Measurements from ENCODE around the gene ZNF738. TPM values are rescaled to one million over a fixed set of nuclear protein-coding genes. Genes with fewer than 3 reads are reported as not detected.
"Not testable (repeated sequence)": the region's sequence is repeated elsewhere in the genome, so short reads cannot be mapped to it uniquely, and the experiment has no call there.

Gene ZNF738
- 2.1 and 3.8 TPM in 2 replicates for total RNA-seq
- 4.9 and 6.3 TPM in 2 replicates for polyA plus RNA-seq
- polyA plus RNA-seq (2012), result 3.2 and 3.9 TPM in 2 replicates
- polyA minus RNA-seq (ENCODE audit: low replicate concordance), result 0.85 and 2.0 TPM in 2 replicates

DNA sequence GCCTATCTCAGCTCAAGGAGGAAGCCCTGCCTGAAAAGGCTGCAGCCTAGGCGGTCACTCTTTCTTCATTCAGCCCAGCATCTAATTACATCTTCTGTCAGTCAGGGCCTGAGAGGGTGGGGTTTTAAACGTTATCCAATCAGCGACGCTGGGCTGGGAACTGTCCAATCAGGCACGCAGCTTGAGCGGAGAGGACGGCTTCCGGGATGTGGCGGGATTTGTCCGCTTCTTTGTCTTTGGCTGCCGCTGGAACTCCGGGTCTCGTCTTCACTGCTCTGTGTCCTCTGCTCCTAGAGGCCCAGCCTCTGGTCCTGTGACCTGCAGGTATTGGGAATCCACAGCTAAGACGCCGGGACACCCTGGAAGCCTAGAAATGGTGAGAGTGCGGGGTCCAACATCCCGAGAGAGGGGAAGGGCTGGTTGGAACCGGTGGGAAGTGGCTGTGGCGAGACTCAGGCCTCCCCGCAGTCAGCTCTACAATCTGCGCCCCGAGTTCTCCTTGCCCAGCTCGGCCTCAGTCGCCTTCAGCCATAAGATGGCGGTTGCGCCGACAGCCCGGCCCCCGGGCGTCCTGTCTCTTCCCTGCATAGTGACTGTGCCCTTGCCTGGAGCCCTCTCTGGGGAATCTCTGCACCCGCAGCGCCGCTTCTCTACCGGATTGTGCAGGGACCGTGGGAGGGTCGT, at the start of gene ZNF738:
TSS of gene ZNF738 (plus strand) at position 233 of the 684 bp plus-strand sequence. CDS start at position 374, 141 bp downstream.
- Histone ChIP-seq H3K36me3 (ENCODE audit: control insufficient read depth, insufficient read depth, low read length) (no peaks in the 10 kb centered on the region), H3K4me2 (ENCODE audit: extremely low read depth, insufficient read depth, low read length) (peak within 1 kb of the TSS; percentile 75), H3K4me3 (replicated peaks in 1 of 4; ENCODE audit: control extremely low read depth in 1 of 4, insufficient read depth in 1 of 4, low read depth in 3 of 4, low read length in 4 of 4) (peak within 1 kb of the TSS; percentile 83 to 94 (median 84)), H3K27me3 (ENCODE audit: control insufficient read depth, insufficient read depth, low read length) (no peaks in the 10 kb centered on the region), H3K27ac (ENCODE audit: insufficient read depth, low read length) (peak within 1 kb of the TSS; percentile 89), H3K9ac (ENCODE audit: insufficient read depth, low read length) (peak within 1 kb of the TSS; percentile 78), H3K4me1 (ENCODE audit: control insufficient read depth, extremely low read depth, insufficient read depth, low read length) (no peaks in the 10 kb centered on the region), H3K9me3 (ENCODE audit: control insufficient read depth, insufficient read depth, low read depth, low read length) (no peaks in the 10 kb centered on the region), H4K20me1 (ENCODE audit: control insufficient read depth, extremely low read depth, insufficient read depth, low read length) (no peaks in the 10 kb centered on the region), H2AFZ (ENCODE audit: low read length) (peak within 1 kb of the TSS; percentile 99), H3K79me2 (ENCODE audit: control insufficient read depth, insufficient read depth, low read length) (peaks cover 4% of the 10 kb centered on the region)
- no peak for TF ChIP-seq CTCF (conservative IDR thresholded peaks at IDR 0.05 in 1 of 2, IDR thresholded peaks at IDR 0.05 in 1 of 2; ENCODE audit: low read depth in 1 of 2, low read length in 2 of 2)
- no peak for TF ChIP-seq EZH2 (IDR thresholded peaks at IDR 0.05; ENCODE audit: low read length, missing control alignments)
- peak; percentile 95 to 96 for DNase-seq (ENCODE audit: low read depth in 2 of 2)

DNA sequence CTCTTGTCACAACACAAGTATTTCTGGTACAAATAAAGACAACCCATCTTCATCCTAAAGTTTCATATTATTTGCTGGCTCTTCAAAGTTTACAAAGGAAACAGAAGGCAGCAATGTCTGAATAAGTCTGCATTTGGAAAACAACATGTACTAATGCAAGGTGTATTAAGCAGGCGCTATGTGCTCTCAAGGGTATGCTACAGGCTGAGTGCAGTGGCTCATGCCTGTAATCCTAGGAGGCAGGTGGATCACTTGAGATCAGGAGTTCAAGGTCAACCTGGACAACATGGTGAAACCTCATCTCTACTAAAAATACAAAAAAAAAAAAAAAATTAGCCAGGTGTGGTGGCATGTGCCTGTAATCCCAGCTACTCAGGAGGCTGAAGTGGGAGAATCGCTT, 46.0 kb upstream of the ZNF738 start:
- not testable (repeated sequence) for H2AFZ ChIP-seq (ENCODE audit: low read length); H3K4me3 ChIP-seq (replicated peaks in 1 of 4; ENCODE audit: control extremely low read depth in 1 of 4, insufficient read depth in 1 of 4, low read depth in 3 of 4, low read length in 4 of 4); H3K4me1 ChIP-seq (ENCODE audit: control insufficient read depth, extremely low read depth, insufficient read depth, low read length); H3K27me3 ChIP-seq (ENCODE audit: control insufficient read depth, insufficient read depth, low read length); H4K20me1 ChIP-seq (ENCODE audit: control insufficient read depth, extremely low read depth, insufficient read depth, low read length); DNase-seq (ENCODE audit: low read depth in 2 of 2); H3K4me2 ChIP-seq (ENCODE audit: extremely low read depth, insufficient read depth, low read length); H3K9ac ChIP-seq (ENCODE audit: insufficient read depth, low read length); H3K27ac ChIP-seq (ENCODE audit: insufficient read depth, low read length); H3K79me2 ChIP-seq (ENCODE audit: control insufficient read depth, insufficient read depth, low read length); H3K9me3 ChIP-seq (ENCODE audit: control insufficient read depth, insufficient read depth, low read depth, low read length); H3K36me3 ChIP-seq (ENCODE audit: control insufficient read depth, insufficient read depth, low read length)

DNA sequence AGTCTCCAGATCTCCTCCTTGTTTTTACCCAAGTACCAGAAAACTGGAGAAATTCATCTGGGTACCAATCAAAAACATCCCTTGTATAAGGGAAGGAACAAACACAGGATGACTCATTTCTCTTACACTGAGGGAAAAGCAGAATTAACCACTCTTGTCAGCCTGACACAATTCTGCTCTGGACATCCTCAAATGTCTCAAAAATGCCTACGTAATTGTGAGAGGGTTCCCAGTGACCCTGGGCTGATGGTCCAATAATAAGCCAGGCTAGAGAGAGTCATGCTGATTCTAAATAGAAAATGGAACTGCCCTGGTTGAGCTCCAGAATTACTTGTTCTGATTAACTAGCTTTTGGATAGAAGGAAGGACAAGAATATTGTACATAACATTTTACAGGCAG, 44.1 kb upstream of the ZNF738 start:
- H3K27me3 ChIP-seq (ENCODE audit: control insufficient read depth, insufficient read depth, low read length), result no peaks in the 10 kb centered on the region
- DNase-seq (ENCODE audit: low read depth in 2 of 2), result peak; percentile 2 to 37
- H3K4me1 ChIP-seq (ENCODE audit: control insufficient read depth, extremely low read depth, insufficient read depth, low read length), result no peaks in the 10 kb centered on the region
- TF ChIP-seq EZH2 (IDR thresholded peaks at IDR 0.05; ENCODE audit: low read length, missing control alignments) (no peak), CTCF (conservative IDR thresholded peaks at IDR 0.05 in 1 of 2, IDR thresholded peaks at IDR 0.05 in 1 of 2; ENCODE audit: low read depth in 1 of 2, low read length in 2 of 2) (no peak)
- no peaks in the 10 kb centered on the region for H3K36me3 ChIP-seq (ENCODE audit: control insufficient read depth, insufficient read depth, low read length)
- H3K9me3 ChIP-seq (ENCODE audit: control insufficient read depth, insufficient read depth, low read depth, low read length), result no peaks in the 10 kb centered on the region
- no peak overlapping the region for H2AFZ ChIP-seq (ENCODE audit: low read length)
- H3K27ac ChIP-seq (ENCODE audit: insufficient read depth, low read length), result no peak overlapping the region
- H3K4me3 ChIP-seq (replicated peaks in 1 of 4; ENCODE audit: control extremely low read depth in 1 of 4, insufficient read depth in 1 of 4, low read depth in 3 of 4, low read length in 4 of 4), result no peak overlapping the region
- H3K9ac ChIP-seq (ENCODE audit: insufficient read depth, low read length), result no peak overlapping the region
- peaks cover 12% of the 10 kb centered on the region for H3K79me2 ChIP-seq (ENCODE audit: control insufficient read depth, insufficient read depth, low read length)
- no peak overlapping the region for H3K4me2 ChIP-seq (ENCODE audit: extremely low read depth, insufficient read depth, low read length)
- no peaks in the 10 kb centered on the region for H4K20me1 ChIP-seq (ENCODE audit: control insufficient read depth, extremely low read depth, insufficient read depth, low read length)

All from fibroblast of lung (primary cell).